Left kidney (tissue), 2 donors: ENCODE data around the gene CEP44. TPM values are rescaled to one million over a fixed set of nuclear protein-coding genes. Genes with fewer than 3 reads are reported as not detected.
A peak's percentile ranks its signal among the peaks of the same experiment; 100 is the strongest.
"Not testable (repeated sequence)": the region's sequence is repeated elsewhere in the genome, so short reads cannot be mapped to it uniquely, and the experiment has no call there.

Source experiments
- DNase-seq: peaks from one replicate; pipeline ENCODE4 v3.0.0-alpha.2; 2013
- polyA plus RNA-seq: library from polyadenylated mRNA; unstranded; fragments of 120-200 nt; gene quantifications from one replicate; pipeline ENCODE4 v1.2.1, GENCODE V29; 2013; ENCODE audit not compliant: insufficient read length

CEP44 gene
- polyA plus RNA-seq, 1 donor, result 34.1 TPM

DNA sequence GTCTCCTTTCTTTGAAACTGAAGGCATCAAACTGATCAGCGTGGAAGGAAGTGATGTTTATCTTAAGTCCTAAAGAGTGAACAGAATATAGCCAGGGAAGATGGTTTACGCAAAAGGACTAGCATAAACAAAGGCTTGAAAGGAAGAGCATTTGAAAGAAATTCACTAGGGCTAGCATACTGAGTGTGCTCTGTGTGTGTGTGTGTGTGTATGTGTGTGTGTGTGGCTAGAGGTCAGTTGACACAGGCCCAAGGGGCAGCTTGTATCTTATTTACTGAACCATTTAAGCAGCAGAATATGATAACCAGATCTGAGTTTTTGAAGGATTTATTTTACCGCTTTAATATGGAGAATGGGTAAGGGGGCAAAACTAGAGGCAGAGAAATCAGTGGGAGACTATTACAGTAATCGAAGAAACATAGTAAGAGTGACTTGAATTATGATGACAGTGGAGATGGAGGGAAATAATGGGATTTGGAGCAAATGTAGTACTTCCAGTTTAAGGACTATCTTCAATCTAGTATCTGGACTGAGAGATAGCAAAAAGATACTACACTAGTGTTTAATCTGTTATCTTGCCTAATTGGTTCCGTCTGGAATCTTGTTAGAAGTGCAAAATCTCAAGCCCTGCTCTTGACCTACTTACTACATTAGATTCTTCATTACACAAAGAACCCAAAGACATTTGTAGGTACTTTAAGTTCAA lies 36.9 kb downstream of the CEP44 start:
- DNase-seq, result no peak

DNA sequence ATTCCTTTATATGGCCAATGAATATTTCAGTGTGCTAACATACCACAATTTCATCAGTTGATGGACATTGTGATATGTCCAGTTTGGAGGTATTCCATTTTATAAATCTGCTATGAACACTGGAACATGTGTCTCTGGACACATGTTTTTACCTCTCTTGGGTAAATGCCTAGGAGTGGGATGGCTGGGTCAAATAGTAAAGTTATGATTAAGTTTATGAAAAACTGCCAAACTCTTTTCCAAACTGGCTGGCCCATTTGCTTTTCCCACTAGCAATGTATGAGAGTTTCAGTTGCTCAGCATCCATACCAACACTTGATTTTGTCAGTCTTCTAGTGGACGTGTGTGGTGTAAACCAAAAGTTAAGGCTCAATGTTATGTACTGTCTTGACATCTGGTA lies 40.5 kb downstream of the CEP44 start:
- no peak for DNase-seq

DNA sequence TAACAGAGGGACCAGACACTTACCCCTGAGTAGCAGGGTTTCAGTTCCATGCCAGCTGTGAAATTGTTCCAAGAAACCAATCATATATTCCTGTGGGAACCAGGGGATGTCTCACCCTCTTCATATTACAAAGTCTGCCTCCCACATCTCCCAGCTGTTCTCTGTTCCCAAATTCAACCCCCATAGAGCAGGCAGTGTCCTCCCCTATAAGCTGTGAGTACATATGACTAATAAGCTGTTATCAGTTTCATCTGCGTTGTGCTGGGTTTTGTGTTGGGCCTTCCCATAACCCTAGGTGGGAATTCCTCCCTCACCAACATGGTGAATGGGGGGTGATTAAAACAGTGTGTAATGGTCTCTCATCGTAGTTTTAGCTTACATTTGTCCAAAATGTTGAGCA lies 41.0 kb downstream of the CEP44 start:
- DNase-seq, result no peak

DNA sequence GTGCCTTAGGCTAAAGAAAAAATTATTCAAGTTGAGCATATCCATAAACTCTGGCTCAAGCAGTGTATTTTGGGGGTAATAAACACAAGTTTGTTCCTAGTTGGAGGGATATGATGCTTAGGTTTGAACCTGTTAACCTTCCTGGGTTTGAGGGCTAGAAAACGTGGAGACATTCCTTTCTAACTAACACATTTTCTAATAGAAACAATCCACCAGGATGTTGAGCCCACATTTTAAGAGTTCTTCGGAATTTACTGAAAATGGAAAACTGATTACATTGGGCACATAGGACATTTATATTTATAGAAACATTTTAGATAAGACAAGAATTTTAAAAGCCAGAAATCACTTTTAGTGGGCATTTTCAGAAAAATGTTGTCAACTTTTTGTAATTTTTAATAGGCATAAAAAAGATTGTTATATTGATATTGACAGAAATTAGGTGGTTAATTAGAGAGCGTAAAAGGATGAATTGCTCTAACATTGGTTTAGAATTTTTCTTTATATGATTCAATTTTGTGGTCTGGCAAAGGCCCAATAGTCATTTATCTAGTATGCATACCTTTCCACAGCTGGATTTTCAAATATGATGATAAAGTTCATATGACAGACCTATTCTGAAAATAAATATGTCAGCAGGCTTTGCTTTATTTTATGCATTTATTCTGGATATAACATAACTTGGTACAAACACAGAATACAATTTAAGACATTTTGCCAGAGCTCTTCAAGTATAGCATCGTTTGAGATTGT lies 49.2 kb downstream of the CEP44 start:
- no peak for DNase-seq

DNA sequence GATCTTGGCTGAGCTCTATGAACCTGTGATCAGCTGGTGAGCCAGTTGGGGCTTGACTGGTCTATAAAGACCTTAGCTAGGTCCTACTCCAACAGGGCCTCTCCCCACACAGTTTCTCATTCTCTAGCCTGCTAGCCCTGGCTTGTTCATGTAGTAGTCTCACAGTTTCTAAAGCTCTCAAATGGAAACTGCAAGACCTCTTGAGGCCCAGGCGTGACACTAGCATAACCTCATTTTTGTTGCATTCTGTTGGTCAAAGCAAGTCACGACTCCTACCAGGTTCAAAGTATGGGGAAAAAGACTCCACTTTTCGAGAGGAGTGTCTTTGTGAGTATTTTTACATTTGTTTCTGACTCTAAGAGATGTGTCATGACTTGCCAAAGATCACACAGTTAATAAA lies 50.9 kb downstream of the CEP44 start:
- no peak for DNase-seq

DNA sequence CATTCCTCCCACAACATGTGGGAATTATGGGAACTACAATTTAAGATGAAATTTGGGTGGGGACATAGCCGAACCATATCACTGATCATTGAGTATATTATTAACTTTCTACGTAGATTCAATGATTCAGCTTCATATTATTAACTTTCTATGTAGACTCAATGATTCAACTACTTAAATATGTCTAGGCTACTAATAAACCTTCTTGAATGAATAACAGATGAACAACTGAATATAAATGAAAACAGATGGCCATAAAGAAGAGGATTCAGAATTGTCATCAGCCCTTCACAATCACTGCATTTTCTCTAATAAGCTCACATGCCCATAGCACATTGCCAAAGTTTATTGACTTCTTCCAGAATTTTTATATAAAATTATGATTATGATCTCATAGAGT lies 57.0 kb downstream of the CEP44 start:
- no peak for DNase-seq

DNA sequence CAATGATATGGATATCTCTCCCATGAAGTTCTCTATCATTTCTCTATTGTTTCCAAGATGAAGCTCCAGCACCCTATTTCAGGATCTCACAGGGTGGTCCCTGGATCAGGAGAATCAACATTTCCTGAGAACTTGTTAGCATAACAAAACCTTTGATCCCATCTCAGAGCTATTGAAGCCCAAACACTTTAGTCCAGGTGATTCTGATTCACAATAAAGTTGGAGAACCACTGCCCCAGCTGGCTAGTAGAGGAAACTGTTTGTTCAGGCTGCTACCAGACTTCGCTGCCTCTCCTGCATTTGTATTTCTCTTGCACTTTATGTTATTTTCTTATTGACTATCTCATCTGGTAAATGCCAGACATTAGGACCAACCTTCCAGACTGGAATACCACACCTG lies 65.4 kb downstream of the CEP44 start:
- no peak for DNase-seq

DNA sequence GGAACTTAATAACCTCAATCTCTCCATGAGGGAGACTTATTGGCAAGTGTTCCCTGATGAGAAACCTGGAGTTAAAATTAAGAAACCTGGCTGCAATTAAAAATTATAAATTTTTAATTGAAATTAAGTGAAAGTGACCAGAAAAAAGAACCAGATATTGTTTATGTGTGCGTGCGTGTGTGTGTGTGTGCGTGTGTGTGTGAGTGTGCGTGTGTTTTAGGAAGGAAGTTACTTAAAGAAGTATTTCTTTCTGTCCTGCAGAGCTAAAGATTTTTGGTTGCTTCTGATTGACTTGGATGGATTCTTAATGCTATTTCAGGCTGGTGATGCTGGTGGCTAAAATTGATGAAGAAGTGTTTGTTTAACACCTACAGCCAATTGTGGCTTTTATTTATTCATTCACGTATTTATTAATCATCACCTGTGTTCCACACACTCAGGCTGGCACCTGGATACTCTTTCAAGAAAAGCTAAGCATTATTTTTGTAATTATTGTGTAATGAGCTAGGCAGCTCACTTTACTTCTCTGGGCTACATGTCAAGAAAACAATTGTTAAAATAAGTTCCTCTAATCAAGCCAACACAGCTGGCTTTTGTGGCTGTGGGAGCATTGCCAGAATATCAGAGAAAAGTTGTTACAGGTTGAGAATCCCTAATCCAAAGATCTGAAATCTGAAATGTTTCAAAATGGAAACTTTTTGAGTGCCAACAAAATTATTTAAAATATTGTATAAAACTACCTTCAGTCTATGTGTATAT lies 68.5 kb downstream of the CEP44 start:
- no peak for DNase-seq

DNA sequence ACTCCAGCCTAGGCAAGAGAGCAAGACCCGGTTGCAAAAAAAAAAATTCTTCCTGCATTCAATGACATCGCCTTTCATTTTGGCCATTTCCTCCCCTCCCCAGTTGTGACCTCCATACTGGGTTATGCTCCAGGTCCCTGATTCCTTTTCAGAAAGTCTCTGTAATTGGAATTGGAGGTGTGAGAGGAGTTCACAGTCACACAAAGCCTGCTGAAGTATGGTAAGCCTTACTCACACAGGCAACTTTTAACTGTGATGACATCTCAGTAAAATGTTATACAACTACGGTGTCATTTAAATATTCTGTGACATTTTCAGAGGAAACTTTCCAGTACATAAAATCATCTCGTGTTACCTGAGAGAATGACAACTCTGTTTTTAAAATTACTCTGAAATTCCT lies 73.6 kb downstream of the CEP44 start:
- DNase-seq, result no peak

DNA sequence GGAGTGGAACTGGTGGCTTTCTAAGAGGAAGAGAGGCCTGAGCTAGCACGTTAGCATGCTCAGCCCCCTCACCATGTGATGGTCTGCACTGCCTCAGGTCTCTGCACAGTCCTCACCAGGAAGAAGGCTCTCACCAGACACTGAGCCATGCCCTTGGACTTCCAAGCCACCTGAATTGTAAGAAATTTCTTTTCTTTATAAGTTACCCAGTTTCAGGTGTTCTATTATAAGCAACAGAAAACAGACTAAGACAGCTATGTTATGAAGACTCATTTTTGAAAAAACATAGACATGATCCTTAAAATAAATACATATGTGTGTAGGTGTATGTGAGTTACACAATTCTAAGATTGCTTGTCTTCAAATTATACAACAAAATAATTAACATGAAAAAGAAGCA lies 74.7 kb downstream of the CEP44 start:
- no peak for DNase-seq

DNA sequence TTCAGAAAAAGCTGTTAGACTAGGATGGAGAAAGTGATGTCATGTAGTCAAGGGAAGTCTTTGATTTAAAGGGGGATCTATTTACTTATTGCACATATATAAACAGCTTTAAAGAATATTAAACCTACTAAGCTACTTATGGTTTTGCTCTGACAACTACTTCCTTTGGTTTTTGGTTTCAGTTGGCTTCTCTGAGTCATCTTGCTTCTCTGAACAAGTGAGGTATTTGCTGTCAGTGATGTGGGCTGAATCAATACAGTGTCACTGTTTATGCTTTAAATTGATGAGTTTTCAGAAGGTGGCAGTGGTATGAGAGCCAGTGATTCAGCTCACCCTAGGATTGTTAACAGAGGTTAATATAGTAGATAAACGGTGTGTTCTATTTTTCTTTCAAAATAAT lies 75.1 kb downstream of the CEP44 start:
- DNase-seq, result no peak

DNA sequence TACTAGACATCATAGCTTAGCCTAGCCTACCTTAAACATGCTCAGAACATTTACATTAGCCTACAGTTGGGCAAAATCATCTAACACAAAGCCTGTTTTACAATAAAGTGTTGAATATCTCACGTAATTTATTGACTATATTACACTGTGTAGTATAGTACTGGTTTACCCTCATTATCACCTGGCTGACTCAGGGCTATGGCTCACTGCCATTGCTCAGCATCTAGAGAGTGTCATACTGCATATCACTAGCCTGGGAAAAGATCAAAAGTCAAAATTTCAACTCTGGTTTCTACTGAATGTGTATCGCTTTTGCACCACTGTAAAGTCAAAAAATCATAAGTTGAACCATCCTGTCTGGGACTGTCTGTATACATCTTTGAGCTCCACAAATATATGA lies 78.6 kb downstream of the CEP44 start:
- no peak for DNase-seq

DNA sequence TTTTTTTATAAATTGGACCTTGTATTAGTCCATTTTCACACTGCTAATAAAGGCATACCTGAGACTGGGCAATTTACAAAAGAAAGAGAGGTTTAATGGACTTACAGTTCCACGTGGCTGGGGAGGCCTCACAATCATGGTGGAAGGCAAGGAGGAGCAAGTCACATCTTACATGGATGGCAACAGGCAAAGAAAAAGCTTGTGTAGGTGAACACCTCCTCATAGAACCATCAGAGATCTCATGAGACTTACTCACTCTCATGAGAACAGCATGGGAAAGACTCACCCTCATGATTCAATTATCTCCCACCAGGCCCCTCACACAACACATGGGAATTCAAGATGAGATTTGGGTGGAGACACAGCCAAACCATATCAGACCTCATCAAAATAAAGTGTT lies 80.1 kb downstream of the CEP44 start:
- not testable (repeated sequence) for DNase-seq

DNA sequence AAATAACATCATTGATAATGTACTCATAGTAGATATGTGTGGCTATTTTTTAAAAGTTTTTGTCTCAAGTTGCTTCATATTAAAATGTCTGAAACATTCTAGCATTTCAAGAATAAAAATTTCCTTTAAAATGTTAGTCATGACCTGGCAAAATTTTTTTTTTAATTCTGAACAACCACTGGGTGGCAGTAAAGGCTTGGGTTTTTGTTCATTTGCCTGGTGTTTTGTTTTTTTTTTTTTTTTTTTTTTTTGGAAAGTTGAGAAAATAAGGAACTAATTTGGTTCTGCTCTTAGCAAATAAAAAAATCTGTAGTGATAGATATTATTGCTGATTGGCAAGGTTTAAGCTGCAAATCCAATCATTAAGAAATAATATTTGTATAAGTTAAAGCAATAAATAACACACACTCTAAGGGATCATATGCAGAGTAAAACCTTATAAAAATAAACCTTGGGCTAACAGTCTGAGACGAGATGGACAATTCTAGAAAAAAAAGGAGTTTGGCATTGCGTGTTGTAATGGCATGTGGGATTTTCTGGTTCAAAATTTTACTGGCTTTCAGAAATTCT lies 81.4 kb downstream of the CEP44 start:
- DNase-seq, result peak; percentile 46

DNA sequence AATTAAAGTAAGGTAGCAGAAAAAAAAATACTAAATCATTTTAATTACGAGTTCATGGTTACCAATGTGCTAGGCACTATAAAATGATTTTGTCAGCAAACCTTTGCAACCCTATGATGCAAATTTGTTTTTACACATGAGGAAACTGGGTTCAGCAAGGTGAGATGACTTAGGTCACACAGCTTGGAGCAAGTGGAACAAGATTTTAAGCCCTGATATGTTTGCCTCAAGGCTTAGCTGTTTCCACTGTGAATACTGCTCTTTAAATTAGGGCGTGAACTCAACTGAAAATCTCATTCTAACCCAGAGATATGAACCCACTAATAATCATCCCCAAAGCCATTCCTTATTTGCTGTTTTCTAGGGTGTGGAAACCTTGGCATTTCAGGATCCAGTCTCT lies 86.3 kb downstream of the CEP44 start:
- no peak for DNase-seq

DNA sequence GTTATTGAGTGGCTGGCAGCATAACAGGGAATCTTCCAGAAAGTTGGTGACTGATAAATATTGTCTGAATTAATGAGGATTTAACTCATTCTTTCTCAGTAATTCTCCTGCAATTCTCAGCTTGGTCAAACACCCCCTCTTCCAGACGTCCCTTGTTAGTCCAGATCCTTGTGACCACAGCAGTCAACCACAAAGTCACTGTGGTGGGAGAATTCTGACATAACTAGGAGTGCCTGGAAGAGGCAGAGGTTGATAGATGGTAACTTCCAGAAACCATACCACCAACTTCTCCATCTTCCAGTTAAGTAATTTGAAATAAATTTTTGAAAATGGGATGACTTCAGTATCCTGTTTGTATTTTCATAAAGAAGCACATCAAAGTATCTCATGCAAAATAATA lies 90.1 kb downstream of the CEP44 start:
- DNase-seq, result no peak

DNA sequence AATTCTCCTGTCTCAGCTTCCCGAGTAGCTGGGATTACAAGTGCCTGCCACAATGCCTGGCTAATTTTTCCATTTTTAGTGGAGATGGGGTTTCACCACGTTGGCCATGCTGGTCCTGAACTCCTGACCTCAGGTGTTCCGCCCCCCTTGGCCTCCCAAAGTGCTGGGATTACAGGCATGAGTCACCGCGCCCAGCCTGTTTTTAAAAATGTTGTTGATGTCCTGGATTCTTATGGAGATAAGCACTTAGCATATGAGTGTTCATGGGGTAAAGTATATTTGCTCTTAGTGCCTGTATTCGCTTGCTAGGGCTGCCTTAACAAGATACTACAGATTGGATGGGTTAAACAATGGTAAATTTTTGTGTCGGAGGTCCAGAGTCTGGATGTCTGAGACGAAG lies 91.7 kb downstream of the CEP44 start:
- DNase-seq, result no peak

DNA sequence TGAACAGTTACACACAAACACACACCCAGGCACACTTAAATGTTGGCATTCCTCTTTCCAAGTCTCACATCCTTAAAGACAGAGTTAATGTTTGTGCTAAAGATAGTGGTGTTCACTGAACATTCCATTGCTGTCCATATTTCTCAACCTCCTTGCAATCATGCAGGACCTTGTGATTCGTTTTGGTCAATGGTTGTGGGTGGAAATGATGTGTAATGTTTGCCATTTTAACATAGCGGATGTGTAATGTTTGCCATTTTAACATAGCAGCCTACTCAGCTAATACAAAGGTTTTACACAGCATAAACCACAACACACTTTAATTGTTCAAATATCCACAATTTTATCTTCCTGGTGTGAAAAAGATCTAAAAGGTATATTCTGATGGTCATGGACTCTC lies 93.9 kb downstream of the CEP44 start:
- DNase-seq, result no peak

DNA sequence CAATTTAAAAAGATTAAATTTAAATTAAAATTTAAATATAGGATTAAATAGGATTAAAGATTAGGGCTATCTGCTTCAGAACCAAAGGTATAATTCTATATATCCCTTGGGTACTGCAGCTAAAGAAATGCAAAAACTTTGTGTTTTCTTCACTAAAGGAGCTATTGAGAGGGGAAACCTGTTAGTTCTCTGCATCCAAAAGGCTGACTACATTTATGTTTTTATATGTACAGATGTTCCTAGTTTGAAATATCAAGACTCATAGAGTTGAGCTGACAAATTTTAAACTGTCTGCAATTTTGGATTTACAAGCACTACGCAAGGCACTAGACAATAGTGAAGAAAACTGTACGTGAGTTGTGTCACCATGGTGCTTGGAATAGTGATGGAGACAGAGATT lies 95.2 kb downstream of the CEP44 start:
- DNase-seq, result no peak

DNA sequence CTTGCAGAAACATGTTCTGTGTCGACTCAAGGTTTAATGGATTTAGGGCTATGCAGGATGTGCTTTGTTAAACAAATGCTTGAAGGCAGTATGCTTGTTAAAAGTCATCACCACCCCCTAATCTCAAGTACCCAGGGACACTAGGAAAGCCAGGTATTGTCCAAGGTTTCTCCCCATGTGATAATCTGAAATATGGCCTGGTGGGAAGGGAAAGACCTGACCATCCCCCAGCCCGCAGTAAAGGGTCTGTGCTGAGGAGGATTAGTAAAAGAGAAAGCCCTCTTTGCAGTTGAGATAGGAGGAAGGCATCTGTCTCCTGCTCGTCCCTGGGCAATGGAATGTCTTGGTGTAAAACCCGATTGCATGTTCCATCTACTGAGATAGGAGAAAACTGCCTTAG lies 96.5 kb downstream of the CEP44 start:
- DNase-seq, result not testable (repeated sequence)

DNA sequence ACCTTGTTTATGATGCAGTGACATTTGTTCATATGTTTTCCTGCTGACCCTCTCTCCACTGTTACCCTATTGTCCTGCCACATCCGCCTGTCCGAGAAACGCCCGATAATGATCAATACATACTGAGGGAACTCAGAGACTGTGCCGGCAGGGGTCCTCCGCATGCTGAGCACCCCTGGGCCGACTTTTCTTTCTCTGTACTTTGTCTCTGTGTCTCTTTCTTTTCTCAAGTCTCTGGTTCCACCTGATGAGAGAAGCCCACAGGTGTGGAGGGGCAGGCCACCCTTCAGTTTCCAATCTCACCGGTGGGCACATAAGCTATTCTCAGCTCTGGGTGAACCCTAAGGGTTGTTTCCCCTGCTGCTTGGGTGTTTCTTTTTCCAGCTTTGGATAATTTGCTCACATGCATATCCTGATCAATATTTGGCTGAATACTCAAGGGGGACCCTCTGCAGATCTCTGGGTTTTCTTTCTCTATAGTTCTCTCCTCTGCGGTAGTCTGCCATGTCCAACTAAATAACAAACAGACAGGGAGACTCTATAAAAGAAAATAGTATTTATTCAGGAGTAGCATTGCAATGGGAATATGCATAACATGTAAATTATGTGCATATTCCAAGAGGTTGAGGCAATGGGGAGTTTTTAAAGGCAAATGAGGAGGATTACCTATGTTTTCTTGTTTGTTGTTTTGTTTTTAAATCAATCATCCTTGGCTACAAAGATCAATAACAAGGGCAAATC lies 97.2 kb downstream of the CEP44 start:
- DNase-seq, result no peak

DNA sequence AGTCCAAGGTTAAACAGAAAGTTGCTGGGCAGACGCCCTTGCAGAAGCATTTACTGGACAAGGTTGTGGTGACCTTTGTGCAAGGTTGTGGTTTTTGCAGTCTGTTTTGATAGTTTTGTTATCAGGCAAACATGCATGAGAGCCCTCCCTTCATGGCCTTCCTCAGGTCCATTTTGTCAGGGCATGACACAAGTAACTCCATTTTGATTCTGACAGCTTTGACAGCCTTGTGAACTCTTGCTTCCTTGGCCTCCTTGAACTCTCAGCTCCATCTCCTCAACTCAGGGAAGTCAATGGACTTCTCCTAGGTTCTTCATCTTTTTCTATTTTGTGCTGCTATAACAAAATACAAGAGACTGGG lies 97.7 kb downstream of the CEP44 start:
- DNase-seq, result no peak
